ENCODE data around the gene HYAL1.

Gene HYAL1

DNA sequence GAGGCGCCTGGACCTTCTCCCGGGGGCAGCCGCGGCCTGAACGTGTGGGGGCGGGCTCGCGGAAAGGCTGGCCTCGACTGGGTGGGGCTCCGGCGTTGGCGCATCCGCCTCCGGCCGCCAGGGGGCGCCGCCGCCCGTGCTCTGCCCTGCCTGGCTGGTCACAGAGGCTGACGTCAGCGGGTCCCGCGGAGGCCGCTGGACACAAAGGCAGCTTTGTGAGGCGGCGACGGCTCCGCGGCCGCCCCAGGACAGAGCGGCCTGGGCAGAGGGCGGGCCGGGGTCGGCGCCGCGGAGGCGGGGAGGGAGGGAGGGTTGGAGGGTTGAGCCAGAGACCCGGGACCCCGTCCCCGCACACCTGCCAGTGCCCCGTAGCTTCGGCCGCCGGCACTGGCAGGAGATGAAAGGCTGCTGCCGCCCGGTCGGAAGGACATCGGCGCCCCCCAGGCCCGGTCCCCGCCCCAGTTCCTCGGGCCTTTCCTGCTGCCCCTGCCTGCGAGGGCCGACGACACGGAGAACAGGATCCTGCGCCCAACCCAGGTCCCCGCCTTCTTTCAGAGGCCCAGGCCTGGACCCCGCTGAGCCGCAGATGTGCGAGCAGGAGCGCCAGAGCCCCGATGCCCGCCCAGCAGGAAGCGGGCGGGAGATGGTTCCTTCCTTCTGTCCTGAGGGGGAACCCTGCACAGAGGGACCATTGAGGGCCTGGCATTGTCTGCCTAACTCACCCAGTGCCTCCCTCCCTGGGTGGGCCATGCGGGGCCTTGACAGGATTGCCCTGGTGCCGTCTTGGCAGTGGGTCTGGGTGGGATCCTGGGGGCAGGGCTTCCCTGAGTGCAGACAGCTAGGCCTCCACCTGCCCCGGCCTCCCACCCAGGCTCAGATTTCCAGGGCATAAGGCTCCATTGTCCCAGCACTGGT is 43.1 kb downstream of the HYAL1 start:
- TF ChIP-seq, protein P1, sequence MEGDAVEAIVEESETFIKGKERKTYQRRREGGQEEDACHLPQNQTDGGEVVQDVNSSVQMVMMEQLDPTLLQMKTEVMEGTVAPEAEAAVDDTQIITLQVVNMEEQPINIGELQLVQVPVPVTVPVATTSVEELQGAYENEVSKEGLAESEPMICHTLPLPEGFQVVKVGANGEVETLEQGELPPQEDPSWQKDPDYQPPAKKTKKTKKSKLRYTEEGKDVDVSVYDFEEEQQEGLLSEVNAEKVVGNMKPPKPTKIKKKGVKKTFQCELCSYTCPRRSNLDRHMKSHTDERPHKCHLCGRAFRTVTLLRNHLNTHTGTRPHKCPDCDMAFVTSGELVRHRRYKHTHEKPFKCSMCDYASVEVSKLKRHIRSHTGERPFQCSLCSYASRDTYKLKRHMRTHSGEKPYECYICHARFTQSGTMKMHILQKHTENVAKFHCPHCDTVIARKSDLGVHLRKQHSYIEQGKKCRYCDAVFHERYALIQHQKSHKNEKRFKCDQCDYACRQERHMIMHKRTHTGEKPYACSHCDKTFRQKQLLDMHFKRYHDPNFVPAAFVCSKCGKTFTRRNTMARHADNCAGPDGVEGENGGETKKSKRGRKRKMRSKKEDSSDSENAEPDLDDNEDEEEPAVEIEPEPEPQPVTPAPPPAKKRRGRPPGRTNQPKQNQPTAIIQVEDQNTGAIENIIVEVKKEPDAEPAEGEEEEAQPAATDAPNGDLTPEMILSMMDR (IDR thresholded peaks at IDR 0.05): peak; percentile 96
- Mint-ChIP-seq H3K27ac (peak overlapping the region; percentile 96), H3K27me3 (ENCODE audit: low read depth, poor library complexity) (peaks cover 2% of the 10 kb centered on the region), H3K9me3 (no peaks in the 10 kb centered on the region), H3K36me3 (ENCODE audit: low read depth) (peaks cover 17% of the 10 kb centered on the region), H3K4me3 (peak overlapping the region; percentile 68), H3K4me1 (peaks cover 70% of the 10 kb centered on the region)
- peak; percentile 96 for DNase-seq

DNA sequence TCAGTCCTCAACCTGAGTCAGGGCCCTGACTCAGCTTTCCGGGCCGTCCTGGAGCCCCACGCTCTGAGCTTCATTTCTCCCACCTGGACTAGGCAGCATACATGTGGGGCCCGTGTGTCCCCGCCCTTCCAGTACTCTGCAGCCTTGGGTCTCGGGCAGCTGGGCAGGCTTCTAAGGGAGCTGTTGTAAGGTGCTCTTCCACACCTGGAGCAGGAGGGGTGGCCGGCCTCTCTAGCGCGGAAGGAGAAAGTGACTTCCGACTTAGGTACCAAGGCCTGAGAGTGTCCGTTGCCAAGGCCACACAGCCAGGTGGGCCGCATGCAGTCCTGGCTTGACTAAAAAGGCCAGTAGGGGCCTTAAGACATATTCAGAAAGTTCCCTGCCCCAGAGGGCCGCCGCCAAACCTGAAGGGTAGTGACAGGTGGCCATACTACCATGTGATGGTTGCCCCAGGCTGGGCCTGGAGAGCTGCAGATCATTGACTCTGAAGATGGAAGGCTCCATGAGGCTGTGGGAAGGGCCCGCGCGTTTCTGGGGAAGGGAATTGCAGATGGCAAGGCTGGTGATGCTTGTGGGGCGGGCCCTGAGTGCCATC is 43.8 kb downstream of the HYAL1 start:
- no peaks in the 10 kb centered on the region for H3K9me3 Mint-ChIP-seq
- no peak for DNase-seq
- H3K36me3 Mint-ChIP-seq (ENCODE audit: low read depth): peaks cover 17% of the 10 kb centered on the region
- TF ChIP-seq, protein P1 (IDR thresholded peaks at IDR 0.05): no peak
- peaks cover 2% of the 10 kb centered on the region for H3K27me3 Mint-ChIP-seq (ENCODE audit: low read depth, poor library complexity)
- H3K4me1 Mint-ChIP-seq: peaks cover 63% of the 10 kb centered on the region
- H3K4me3 Mint-ChIP-seq: peak overlapping the region; percentile 68
- peak overlapping the region; percentile 86 for H3K27ac Mint-ChIP-seq

DNA sequence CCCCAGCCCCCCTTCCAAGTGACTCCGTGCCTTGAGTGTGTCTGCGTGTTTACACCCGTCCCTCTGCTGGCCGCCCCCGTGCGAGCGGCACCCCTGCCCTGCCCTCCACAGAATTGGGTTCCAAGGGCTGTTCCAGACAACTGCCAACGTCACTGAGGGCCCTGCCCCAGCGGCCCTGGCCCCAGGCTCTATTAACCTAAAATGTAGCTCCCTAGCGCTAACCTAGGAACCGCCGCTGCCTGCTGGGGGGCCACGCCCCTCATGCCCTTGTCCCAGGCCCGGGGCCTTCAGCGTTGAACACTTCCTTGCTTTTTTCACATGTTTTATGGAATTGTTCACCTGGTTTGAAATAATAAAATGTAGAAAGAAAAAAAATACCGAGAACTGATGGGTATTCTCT is 44.4 kb downstream of the HYAL1 start:
- no peak for DNase-seq
- peaks cover 2% of the 10 kb centered on the region for H3K27me3 Mint-ChIP-seq (ENCODE audit: low read depth, poor library complexity)
- peaks cover 58% of the 10 kb centered on the region for H3K4me1 Mint-ChIP-seq
- peaks cover 17% of the 10 kb centered on the region for H3K36me3 Mint-ChIP-seq (ENCODE audit: low read depth)
- no peak overlapping the region for H3K27ac Mint-ChIP-seq
- H3K9me3 Mint-ChIP-seq: no peaks in the 10 kb centered on the region
- no peak overlapping the region for H3K4me3 Mint-ChIP-seq
- TF ChIP-seq, protein P1 (IDR thresholded peaks at IDR 0.05): no peak

DNA sequence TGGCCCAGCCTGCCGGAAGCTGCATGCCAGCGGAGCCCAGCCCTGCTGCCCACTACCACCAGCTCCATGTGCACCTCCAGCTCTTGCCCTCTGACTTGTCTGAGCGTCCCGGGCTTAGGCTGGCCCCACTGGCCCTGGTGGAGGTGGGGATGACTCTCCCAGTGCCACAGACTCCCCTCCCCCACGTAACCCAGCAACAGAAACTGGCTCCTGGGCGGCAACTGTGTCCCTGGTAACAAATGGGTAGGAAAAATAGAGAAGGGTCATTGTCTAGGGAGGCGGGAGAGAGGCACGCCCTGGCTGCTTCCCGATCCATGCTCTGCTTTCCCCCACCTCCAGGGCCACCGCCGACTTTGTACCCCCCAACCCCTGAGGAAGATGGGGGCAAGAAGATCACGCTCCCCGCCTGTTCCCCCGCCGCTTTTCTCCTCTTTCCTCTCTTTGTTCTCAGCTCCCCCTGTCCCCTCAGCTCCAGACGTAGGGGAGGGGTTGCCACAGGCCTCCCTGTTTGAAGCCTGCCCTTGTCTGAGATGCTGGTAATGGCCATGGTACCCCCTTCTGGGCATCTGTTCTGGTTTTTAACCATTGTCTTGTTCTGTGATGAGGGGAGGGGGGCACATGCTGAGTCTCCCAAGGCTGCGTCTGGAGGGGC is 45.2 kb downstream of the HYAL1 start:
- Mint-ChIP-seq H3K9me3 (no peaks in the 10 kb centered on the region), H3K4me1 (peaks cover 55% of the 10 kb centered on the region), H3K36me3 (ENCODE audit: low read depth) (peaks cover 24% of the 10 kb centered on the region), H3K27me3 (ENCODE audit: low read depth, poor library complexity) (peaks cover 2% of the 10 kb centered on the region), H3K4me3 (peak overlapping the region; percentile 25), H3K27ac (peak overlapping the region; percentile 82)
- TF ChIP-seq, protein P1 (IDR thresholded peaks at IDR 0.05): no peak
- no peak for DNase-seq

DNA sequence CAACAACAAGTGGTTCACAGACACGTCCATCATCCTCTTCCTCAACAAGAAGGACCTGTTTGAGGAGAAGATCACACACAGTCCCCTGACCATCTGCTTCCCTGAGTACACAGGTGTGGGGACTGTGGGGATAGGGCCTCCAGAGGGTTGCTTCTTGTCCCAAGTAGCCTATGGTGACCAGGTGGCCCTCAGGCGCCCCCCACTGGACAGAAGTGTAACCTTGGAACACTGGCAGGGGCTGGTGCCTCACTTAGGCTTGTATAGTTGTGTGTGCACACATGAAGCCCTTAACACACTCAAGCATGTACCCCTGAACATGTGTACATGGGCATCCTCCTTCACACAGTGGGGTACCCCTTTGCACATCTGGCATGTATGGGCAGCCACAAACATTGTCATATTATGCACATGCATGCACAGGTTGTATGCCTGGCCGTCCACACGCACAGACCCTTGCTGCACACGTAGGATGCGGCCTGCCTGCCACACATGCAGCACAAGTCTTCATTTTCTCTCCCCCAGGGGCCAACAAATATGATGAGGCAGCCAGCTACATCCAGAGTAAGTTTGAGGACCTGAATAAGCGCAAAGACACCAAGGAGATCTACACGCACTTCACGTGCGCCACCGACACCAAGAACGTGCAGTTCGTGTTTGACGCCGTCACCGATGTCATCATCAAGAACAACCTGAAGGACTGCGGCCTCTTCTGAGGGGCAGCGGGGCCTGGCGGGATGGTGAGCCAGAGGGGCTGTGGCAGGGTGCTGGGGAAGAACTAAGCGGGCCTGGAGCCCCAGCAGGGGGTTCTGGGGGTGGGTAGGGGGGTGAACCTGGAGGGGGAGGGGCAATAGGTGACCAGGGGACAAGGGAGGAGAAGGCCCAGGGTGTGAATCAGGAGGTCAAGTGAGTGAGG is 46.1 kb downstream of the HYAL1 start:
- peak; percentile 56 for DNase-seq
- H3K4me1 Mint-ChIP-seq: peaks cover 46% of the 10 kb centered on the region
- TF ChIP-seq, protein P1 (IDR thresholded peaks at IDR 0.05): peak; percentile 42
- no peak overlapping the region for H3K27ac Mint-ChIP-seq
- H3K4me3 Mint-ChIP-seq: no peak overlapping the region
- no peaks in the 10 kb centered on the region for H3K9me3 Mint-ChIP-seq
- peaks cover 24% of the 10 kb centered on the region for H3K36me3 Mint-ChIP-seq (ENCODE audit: low read depth)
- H3K27me3 Mint-ChIP-seq (ENCODE audit: low read depth, poor library complexity): no peaks in the 10 kb centered on the region
